ENCODE measurements around the gene COA3.

COA3 gene, protein sequence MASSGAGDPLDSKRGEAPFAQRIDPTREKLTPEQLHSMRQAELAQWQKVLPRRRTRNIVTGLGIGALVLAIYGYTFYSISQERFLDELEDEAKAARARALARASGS

DNA sequence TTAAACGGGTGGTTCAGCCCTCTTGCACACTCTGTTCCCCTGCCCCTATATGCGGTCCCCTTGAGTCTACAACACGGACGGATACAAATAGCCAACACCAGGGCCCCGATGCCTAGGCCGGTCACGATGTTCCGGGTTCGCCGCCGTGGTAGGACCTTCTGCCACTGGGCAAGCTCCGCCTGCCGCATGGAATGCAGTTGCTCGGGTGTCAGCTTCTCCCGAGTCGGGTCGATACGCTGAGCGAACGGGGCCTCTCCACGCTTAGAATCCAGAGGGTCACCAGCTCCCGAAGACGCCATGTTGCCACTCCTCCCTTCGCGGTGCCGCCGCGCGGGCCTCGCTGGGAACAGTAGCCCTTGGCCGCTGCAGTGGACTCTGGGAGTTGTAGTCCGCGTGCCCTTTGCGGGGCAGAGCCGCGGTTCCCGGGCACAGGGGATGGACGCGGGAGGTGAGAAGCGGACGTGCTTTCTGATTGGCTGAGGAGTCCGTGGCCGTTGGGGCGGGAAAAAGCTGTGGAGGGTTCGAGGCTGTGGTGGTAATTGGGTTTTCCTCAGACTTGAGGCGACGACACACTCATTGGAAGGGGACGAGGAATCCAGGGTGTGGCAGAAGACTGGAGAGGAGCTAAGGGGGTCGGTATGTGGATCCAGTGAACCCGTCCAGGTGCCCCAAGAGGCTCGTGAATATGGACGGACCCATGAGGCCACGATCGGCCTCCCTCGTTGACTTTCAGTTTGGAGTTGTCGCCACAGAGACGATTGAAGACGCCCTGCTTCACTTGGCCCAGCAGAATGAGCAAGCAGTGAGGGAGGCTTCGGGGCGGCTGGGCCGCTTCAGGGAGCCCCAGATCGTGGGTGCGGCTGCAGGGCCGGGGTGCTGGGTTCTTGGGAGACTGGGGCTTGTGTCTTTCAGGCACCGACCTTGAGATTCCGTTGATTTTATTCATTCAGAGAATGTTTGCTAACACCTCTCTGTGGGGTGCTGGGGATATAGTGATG, at the start of gene COA3, which contains the start of gene CNTD1:
COA3 (minus strand) TSS at position 322 of the 998 bp plus-strand sequence; CDS start at position 299, 23 bp downstream.
CNTD1 (plus strand) TSS at position 479 of the 998 bp plus-strand sequence; CDS start at position 686, 207 bp downstream.
- peak; percentile 62 to 82 (median 69) for DNase-seq (ENCODE audit: low read depth in 3 of 3)

DNA sequence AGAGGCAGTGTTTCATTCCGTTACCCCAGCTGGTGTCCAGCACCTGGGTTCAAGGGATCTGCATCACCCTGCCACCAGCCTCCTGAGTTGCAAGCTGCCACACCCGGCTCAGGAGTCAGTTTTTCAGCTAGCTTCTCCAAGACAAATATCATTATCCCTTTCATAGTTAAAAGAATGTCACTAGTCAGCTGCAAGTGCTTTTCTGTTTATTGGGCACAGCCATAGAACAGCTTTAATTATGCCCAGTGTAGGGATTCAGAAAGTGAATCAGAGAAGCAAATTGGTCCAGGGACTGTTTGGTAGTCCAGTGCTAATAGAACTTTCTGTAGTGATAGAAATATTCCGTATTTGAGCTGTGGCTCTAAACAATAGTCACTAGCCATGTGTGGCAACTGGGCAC, 49.6 kb upstream of the COA3 start:
- DNase-seq (ENCODE audit: low read depth in 3 of 3), result no peak

GRCh38 chr17:42846594-42847280, 48.2 kb upstream of the COA3 start:
- DNase-seq (ENCODE audit: low read depth in 3 of 3), result no peak

- DNase-seq (ENCODE audit: low read depth in 3 of 3), result peak in 1 of 3 experiments; percentile 40
Observed at GRCh38 chr17:42845918-42846593, 47.6 kb upstream of the COA3 start.

GRCh38 chr17:42845556-42845917, 47.0 kb upstream of the COA3 start:
- DNase-seq (ENCODE audit: low read depth in 3 of 3), result no peak

DNA sequence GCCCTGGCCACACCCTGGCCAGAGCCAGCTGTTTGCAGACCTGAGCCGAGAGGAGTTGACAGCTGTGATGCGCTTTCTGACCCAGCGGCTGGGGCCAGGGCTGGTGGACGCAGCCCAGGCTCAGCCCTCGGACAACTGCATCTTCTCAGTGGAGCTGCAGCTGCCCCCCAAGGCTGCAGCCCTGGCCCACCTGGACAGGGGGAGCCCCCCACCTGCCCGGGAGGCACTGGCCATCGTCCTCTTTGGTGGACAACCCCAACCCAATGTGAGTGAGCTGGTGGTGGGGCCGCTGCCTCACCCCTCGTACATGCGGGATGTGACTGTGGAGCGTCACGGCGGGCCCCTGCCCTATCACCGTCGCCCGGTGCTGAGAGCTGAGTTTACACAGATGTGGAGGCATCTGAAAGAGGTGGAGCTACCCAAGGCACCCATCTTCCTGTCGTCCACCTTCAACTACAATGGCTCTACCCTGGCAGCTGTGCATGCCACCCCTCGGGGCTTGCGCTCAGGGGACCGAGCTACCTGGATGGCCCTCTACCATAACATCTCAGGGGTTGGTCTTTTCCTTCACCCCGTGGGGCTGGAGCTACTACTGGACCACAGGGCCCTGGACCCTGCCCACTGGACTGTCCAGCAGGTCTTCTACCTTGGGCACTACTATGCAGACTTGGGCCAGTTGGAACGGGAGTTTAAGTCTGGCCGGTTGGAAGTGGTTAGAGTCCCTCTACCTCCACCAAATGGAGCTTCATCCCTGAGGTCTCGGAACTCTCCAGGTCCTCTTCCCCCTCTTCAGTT, 46.5 kb upstream of the COA3 start:
- DNase-seq (ENCODE audit: low read depth in 3 of 3), result no peak

GRCh38 chr17:42844271-42844670, 45.8 kb upstream of the COA3 start, which contains the start of gene AOC2:
Gene AOC2 (plus strand): TSS chr17:42844580. CDS start chr17:42844627, 47 bp downstream.
- no peak for DNase-seq (ENCODE audit: low read depth in 3 of 3)

DNA sequence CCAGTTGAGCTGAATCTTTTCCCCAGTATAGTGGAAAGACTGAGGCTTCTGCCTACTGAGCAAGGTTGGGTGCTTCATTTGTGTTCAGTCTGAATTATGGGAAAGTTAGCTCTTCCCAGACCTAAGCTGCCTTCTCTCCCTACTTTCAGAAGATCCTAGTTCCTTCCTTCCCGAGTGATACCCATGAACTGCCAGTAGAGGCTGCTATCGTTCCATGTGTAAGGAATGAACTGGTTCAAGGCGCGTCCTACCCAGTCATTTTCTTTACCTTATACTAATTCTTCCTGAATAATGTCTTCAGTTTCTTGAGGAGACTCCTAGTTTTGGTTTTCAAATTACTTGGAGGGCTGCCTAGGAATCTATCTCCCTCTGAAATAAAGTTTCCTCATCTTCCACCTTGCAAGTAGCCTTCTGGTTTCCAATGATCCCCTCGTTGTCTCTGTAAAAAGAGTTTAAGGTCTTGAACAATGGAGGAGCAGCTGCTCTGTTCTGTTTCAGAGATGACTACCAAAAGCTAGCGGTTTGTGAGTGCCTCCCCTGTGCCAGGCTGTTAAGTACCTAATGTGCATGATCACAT, 44.9 kb upstream of the COA3 start:
- no peak for DNase-seq (ENCODE audit: low read depth in 3 of 3)

- DNase-seq (ENCODE audit: low read depth in 3 of 3), result no peak
Observed at GRCh38 chr17:42841975-42842685, 43.6 kb upstream of the COA3 start.

GRCh38 chr17:42835732-42836131, 37.2 kb upstream of the COA3 start:
- DNase-seq (ENCODE audit: low read depth in 3 of 3), result no peak

DNA sequence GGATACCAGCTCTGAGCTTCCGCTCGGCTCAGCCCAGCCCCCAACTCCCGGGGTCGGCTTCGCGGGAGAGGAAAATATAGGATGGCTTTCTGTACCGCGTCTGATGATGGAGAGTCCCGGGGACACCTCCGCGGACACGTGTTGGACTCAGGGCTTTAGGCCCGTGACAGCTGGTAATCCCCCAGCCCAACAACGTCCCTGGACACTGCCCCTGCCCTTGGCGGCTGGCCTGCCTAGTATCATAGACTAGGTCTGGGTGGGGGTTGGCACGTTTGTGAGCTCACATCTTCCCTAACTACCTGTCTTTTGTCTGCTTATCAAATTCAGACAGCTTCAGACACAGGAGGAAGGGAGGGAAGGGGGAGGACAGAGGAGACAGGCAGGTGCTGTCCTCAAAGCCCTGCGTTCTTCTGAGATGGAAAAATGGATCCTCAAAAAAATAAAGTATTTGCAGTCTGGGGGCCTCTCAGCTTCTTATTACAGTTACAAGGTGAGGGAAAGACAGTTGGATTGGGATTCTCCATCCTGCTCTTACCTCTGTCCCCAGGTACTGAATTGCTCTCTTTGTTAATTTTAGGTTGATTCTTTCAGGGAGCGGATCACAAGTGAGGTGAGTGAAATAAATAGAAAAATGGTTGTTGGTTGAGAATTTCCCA, 35.4 kb upstream of the COA3 start:
- no peak for DNase-seq (ENCODE audit: low read depth in 3 of 3)

- peak; percentile 78 to 89 (median 80) for DNase-seq (ENCODE audit: low read depth in 3 of 3)
Observed at GRCh38 chr17:42832934-42833766, 34.6 kb upstream of the COA3 start, which contains the start of gene PSME3. Gene PSME3 (plus strand): TSS chr17:42833397. CDS start chr17:42833632, 235 bp downstream.

DNA sequence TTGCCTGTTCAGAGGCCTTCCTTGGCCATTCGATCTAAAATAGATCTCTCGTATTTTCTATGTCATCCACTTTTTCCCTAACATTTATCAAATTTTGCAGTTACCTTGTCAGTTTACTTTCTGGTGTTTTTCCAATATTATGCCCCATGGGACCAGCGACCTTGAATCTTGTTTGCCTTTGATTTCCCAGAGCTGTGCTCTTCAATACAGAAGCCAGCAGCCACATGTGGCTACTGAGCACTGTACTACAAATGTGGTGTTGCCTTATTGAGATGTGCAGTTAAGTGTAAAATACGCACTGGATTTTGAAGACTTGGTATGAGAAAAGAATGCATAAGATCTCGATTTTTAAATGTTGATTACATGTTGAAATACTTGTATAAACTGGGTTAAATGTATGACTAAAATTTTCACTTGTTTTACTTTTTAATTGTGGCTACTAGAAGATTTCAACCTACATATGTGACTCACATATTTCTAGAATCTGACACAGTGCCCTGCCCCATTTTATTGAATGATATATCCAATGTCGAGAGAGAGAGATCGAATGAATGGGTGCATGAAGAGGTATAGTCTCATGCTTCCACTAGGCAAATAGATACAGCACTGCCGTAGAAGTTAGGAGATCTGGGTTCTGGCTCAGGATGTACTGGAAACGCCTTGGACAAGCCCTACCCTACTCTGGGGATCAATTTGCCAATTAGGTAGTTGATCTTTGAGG, 33.9 kb upstream of the COA3 start:
- DNase-seq (ENCODE audit: low read depth in 3 of 3), result no peak

DNA sequence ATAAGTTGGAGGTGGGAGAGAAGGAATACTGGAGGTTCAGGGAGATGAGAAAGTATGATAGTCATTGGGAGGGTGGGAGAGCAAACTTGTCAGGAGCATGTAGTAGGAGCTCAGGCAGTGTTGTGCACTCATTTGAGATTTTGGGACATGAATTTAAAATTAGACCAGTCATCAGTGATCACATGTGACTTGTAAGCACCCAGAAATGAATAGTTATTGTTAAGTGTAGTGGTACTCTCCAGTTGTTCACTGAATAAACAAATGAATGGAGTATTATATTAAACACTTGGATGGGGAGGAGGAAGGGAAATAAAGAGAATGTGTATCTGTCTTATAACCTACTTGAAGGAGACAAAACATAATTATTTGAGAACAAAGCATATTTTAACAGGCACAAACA, 32.5 kb upstream of the COA3 start:
- DNase-seq (ENCODE audit: low read depth in 3 of 3), result no peak

DNA sequence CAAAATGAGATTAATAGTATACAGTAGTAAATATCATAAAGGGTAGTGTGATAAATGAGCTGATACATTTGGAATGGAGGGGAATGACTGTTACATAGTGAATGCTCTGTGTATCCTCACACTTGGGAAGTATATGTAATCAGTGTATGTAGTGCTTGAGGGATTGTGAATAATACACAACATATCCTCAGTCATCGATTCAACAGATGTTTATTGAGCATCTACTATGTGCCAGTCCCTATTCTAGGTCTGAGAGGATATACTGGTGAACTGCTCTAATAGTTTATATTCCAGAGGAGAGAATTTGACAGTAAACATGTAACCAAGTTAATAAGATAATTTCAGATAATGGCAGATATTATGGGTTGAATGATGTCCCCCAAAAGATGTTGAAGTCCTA, 29.0 kb upstream of the COA3 start:
- DNase-seq (ENCODE audit: low read depth in 3 of 3), result no peak

DNA sequence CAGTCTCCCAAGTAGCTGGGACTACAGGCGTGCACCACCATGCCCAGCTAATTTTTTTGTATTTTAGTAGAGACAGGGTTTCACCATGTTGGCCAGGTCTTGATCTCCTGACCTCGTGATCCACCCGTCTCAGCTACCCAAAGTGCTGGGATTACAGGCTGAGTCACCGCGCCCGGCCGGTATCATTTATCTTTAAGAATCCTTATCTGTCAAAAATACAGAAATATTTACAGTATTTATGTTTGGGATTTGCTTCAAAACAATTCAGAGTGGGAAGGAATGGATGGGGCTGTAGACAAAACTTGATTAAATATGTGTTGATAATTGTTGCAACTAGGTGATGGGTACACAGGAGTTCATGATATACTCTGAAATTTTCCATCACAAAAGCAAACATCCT, 22.7 kb upstream of the COA3 start:
- no peak for DNase-seq (ENCODE audit: low read depth in 3 of 3)

DNA sequence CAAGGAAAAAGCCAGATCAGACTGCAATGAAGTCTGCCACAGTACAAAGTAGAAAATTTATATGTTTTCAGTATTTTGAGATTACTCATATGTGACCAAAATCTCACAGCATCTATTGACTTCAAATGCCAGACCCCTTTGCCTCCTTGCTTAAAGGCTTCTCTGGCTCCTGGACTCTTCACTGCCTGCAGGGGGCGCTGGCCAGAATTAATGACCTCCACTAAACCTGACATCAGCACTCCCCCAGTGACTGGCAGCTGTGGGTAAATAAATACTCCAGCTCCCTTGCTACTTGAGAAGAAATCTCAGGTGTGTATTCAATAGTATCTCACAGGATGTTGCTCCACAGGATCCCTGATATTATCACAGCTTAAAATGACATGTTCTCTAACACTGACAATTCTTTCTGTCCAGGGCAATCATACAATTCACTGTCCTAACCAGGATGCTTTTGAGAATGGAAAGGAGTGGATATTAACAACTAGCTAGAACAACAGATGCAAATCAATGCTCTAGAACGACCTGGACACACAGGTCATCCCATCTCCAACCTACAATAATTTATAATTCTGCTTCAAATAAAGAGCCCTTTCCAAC, 21.5 kb upstream of the COA3 start:
- peak; percentile 41 to 67 (median 48) for DNase-seq (ENCODE audit: low read depth in 3 of 3)

Measured in stimulated activated CD4-positive, alpha-beta T cell treated with anti-CD3 and anti-CD28 coated beads, TNF-alpha, amount 100 ng/mL, for 24 hours (primary cell).